ENCODE measurements around the gene FAM219A.

The FAM219A gene, protein sequence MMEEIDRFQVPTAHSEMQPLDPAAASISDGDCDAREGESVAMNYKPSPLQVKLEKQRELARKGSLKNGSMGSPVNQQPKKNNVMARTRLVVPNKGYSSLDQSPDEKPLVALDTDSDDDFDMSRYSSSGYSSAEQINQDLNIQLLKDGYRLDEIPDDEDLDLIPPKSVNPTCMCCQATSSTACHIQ

DNA sequence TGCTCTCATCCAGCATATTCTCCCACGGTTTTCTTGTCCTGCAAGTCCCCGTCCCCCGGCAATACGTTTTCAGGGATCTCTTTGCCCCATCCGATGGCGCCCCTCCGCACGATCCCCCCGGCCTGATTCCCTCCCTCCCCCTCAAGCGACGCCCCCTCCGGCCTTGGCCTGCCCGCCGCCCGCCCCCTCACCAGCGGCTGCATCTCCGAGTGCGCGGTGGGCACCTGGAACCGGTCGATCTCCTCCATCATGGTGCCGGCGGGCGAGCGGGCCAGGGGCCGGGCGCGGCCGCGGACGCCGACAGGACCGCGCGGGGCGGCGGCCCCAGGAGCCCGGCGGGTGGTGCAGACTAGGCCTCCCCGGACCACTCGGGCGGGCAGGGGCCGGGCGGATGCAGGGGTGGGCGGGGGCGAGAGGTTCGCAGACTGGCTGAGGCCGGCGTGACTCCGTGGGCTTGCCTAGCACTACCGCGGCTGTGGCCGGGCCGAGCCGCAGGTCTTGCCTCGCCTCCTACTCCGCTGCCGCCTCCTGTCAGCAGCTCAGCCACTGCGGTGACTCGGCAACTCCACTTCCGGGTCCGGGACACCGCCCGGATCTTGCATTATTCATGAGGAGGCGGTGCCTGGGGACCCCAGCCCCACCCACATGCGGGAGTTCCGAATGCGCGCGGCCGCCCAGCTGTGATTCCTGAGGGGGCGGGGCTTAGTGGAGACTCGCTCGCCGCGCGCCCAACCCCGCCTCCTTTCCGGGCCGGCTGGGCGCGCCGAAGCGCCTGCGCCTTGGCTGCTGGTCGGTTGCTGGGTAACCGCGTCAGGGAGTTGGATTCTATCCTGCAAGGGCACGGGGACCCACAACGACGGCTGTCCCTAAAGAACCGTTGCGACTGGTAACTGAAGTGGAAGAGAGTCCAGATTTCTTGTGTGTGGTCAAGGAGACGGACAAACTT is at the start of gene FAM219A, which contains the start of gene DNAI1:
Gene FAM219A (minus strand): TSS at position 558 of the 946 bp plus-strand sequence. CDS start 307 bp downstream, at position 251.
Gene DNAI1 (plus strand): TSS at position 793 of the 946 bp plus-strand sequence. CDS start 201 bp downstream, outside the sequence.
- H3K36me3 ChIP-seq (ENCODE audit: low read length), result no peaks in the 10 kb centered on the region
- H3F3A ChIP-seq (ENCODE audit: insufficient read depth), result no peaks in the 10 kb centered on the region
- H3K4me3 ChIP-seq (ENCODE audit: insufficient read depth, low read length, poor library complexity, severe bottlenecking), result peak within 1 kb of the TSS; percentile 56
- H3K9me2 ChIP-seq (replicated peaks; ENCODE audit: insufficient read depth, low read length), result no peaks in the 10 kb centered on the region
- H3K9me3 ChIP-seq (ENCODE audit: insufficient read depth, low read length), result no peaks in the 10 kb centered on the region
- peak within 1 kb of the TSS; percentile 54 for H3K9ac ChIP-seq (ENCODE audit: low read length)
- H2AFZ ChIP-seq (ENCODE audit: low read depth, low read length, severe bottlenecking), result peak within 1 kb of the TSS; percentile 73
- H3K79me2 ChIP-seq (ENCODE audit: insufficient read depth, low read length), result no peaks in the 10 kb centered on the region
- no peak within 1 kb of the TSS for H3K27ac ChIP-seq (ENCODE audit: low read depth, low read length)
- H3K27me3 ChIP-seq (ENCODE audit: low read length), result no peaks in the 10 kb centered on the region; the same call in 1 of the 2 replicates
- peak within 1 kb of the TSS; percentile 72 for H3K4me2 ChIP-seq (ENCODE audit: low read depth, low read length, poor library complexity, severe bottlenecking)
- no peaks in the 10 kb centered on the region for H4K20me1 ChIP-seq (ENCODE audit: low read depth, low read length)
- TF ChIP-seq, protein P1, sequence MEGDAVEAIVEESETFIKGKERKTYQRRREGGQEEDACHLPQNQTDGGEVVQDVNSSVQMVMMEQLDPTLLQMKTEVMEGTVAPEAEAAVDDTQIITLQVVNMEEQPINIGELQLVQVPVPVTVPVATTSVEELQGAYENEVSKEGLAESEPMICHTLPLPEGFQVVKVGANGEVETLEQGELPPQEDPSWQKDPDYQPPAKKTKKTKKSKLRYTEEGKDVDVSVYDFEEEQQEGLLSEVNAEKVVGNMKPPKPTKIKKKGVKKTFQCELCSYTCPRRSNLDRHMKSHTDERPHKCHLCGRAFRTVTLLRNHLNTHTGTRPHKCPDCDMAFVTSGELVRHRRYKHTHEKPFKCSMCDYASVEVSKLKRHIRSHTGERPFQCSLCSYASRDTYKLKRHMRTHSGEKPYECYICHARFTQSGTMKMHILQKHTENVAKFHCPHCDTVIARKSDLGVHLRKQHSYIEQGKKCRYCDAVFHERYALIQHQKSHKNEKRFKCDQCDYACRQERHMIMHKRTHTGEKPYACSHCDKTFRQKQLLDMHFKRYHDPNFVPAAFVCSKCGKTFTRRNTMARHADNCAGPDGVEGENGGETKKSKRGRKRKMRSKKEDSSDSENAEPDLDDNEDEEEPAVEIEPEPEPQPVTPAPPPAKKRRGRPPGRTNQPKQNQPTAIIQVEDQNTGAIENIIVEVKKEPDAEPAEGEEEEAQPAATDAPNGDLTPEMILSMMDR (IDR thresholded peaks at IDR 0.05; ENCODE audit: insufficient read depth, low read length, poor library complexity, severe bottlenecking), result no peak
- no peak for TF ChIP-seq EZH2phosphoT487 (conservative IDR thresholded peaks at IDR 0.05; ENCODE audit: low read length)

DNA sequence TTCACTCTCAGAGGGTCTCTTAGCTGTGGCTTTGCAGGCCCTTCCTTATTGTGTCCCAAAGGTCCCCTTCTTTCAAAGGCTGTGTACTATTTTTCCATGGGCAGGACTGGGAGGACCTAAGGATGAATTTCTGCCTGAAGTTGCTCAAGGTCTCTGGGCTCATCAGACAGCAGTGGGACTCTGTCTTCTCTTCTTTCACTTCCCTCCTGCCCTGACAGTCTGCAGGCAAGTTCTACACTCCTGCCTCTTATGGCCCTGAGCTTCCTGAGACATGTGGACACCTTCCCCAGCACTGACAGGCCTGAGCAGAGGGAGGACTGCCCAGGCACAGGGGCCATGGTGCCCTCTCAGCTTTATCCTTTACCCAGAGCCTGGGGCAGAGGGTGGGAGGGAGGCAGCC is 49.6 kb upstream of the FAM219A start:
- Histone ChIP-seq H3K36me3 (ENCODE audit: low read length) (no peaks in the 10 kb centered on the region), H3K9me2 (replicated peaks; ENCODE audit: insufficient read depth, low read length) (no peaks in the 10 kb centered on the region), H2AFZ (ENCODE audit: low read depth, low read length, severe bottlenecking) (no peak overlapping the region), H3K9me3 (ENCODE audit: insufficient read depth, low read length) (no peaks in the 10 kb centered on the region), H3K27me3 (ENCODE audit: low read length) (no peaks in the 10 kb centered on the region), H4K20me1 (ENCODE audit: low read depth, low read length) (no peaks in the 10 kb centered on the region), H3K27ac (ENCODE audit: low read depth, low read length) (no peak overlapping the region), H3K4me2 (ENCODE audit: low read depth, low read length, poor library complexity, severe bottlenecking) (no peak overlapping the region), H3K79me2 (ENCODE audit: insufficient read depth, low read length) (no peaks in the 10 kb centered on the region), H3F3A (ENCODE audit: insufficient read depth) (no peaks in the 10 kb centered on the region), H3K4me3 (ENCODE audit: insufficient read depth, low read length, poor library complexity, severe bottlenecking) (no peak overlapping the region), H3K9ac (ENCODE audit: low read length) (no peak overlapping the region)
- no peak for TF ChIP-seq EZH2phosphoT487 (conservative IDR thresholded peaks at IDR 0.05; ENCODE audit: low read length)
- TF ChIP-seq, protein P1 (IDR thresholded peaks at IDR 0.05; ENCODE audit: insufficient read depth, low read length, poor library complexity, severe bottlenecking), result no peak

DNA sequence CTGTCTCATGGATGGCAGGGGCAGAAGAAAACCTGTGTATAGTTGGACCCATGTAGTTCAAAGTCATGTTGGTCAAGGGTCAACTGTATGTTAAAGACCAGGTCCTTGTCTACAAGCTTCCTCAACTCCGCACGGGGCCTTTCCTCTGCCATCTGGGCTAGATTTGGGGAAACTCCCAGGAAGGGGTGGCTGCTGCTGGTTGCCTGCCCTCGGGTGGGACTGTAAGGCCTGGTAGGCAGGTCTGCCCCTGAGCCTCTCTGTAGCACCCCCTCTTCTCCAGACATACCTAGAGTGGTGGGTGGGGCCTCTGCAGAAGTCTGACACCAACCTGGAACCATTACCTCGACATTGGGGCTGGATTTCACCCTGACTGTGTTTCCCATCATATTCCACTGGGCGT is 49.2 kb upstream of the FAM219A start:
- Histone ChIP-seq H3K27ac (ENCODE audit: low read depth, low read length) (no peak overlapping the region), H3F3A (ENCODE audit: insufficient read depth) (no peaks in the 10 kb centered on the region), H4K20me1 (ENCODE audit: low read depth, low read length) (no peaks in the 10 kb centered on the region), H3K27me3 (ENCODE audit: low read length) (no peaks in the 10 kb centered on the region), H3K79me2 (ENCODE audit: insufficient read depth, low read length) (no peaks in the 10 kb centered on the region), H3K9me3 (ENCODE audit: insufficient read depth, low read length) (no peaks in the 10 kb centered on the region), H3K4me3 (ENCODE audit: insufficient read depth, low read length, poor library complexity, severe bottlenecking) (no peak overlapping the region), H2AFZ (ENCODE audit: low read depth, low read length, severe bottlenecking) (no peak overlapping the region), H3K36me3 (ENCODE audit: low read length) (no peaks in the 10 kb centered on the region), H3K9ac (ENCODE audit: low read length) (no peak overlapping the region), H3K4me2 (ENCODE audit: low read depth, low read length, poor library complexity, severe bottlenecking) (no peak overlapping the region), H3K9me2 (replicated peaks; ENCODE audit: insufficient read depth, low read length) (no peaks in the 10 kb centered on the region)
- TF ChIP-seq, protein P1 (IDR thresholded peaks at IDR 0.05; ENCODE audit: insufficient read depth, low read length, poor library complexity, severe bottlenecking), result no peak

Data from SU-DHL-6 (cell line).